Dendritic cell treated with granulocyte-macrophage colony-stimulating factor and Interleukin-4, amounts not matched to agents 40 ng/mL and 50 ng/mL, for 4 days (primary cell): ENCODE results near the gene NRROS.

Source experiments
- H3K27ac Mint-ChIP-seq: one replicate; pipeline ENCODE4 v1.8.0; 2022; ENCODE audit warnings: mild to moderate bottlenecking, mixed read lengths
- H3K27me3 Mint-ChIP-seq: one replicate; pipeline ENCODE4 v1.8.0; 2022; ENCODE audit warnings: mild to moderate bottlenecking, mixed read lengths
- H3K36me3 Mint-ChIP-seq: one replicate; pipeline ENCODE4 v1.8.0; 2022; ENCODE audit warnings: low read depth, mixed read lengths
- H3K4me1 Mint-ChIP-seq: one replicate; pipeline ENCODE4 v1.8.0; 2022; ENCODE audit warnings: low read depth, mixed read lengths
- H3K4me3 Mint-ChIP-seq: one replicate; pipeline ENCODE4 v1.8.0; 2022; ENCODE audit warnings: mild to moderate bottlenecking, moderate library complexity, mixed read lengths
- H3K9me3 Mint-ChIP-seq: one replicate; pipeline ENCODE4 v1.8.0; 2022; ENCODE audit warnings: mixed read lengths
- intact Hi-C: fragments of 100-400 bp; cut with micrococcal nuclease; formaldehyde crosslinking; loops from one replicate; pipeline ENCODE4 v1.15.0; 2022

NRROS gene

GRCh38 chr3:196645897-196646665, 6.6 kb downstream of the NRROS start:
- intact Hi-C loops, result no loop called here
- H3K27ac Mint-ChIP-seq, result peak overlapping the region; percentile 35
- H3K4me3 Mint-ChIP-seq, result peak overlapping the region; percentile 44
- no peaks in the 10 kb centered on the region for H3K27me3 Mint-ChIP-seq
- H3K9me3 Mint-ChIP-seq, result no peaks in the 10 kb centered on the region
- H3K36me3 Mint-ChIP-seq, result peaks cover 100% of the 10 kb centered on the region
- peaks cover 82% of the 10 kb centered on the region for H3K4me1 Mint-ChIP-seq

- Mint-ChIP-seq H3K27ac (peak overlapping the region; percentile 35), H3K9me3 (no peaks in the 10 kb centered on the region), H3K4me3 (peak overlapping the region; percentile 44), H3K4me1 (peaks cover 84% of the 10 kb centered on the region), H3K27me3 (no peaks in the 10 kb centered on the region), H3K36me3 (peaks cover 100% of the 10 kb centered on the region)
- intact Hi-C loops, result no loop called here
Measured at GRCh38 chr3:196646666-196647216, 7.2 kb downstream of the NRROS start.

GRCh38 chr3:196650740-196651311, 11.3 kb downstream of the NRROS start:
- Mint-ChIP-seq H3K27ac (peak overlapping the region; percentile 74), H3K27me3 (no peaks in the 10 kb centered on the region), H3K36me3 (peaks cover 100% of the 10 kb centered on the region), H3K4me3 (peak overlapping the region; percentile 44), H3K4me1 (peaks cover 76% of the 10 kb centered on the region), H3K9me3 (no peaks in the 10 kb centered on the region)
- intact Hi-C loops, result no loop called here

GRCh38 chr3:196651819-196652218, 12.3 kb downstream of the NRROS start:
- intact Hi-C loops, result no loop called here
- Mint-ChIP-seq H3K4me3 (no peak overlapping the region), H3K27me3 (no peaks in the 10 kb centered on the region), H3K9me3 (no peaks in the 10 kb centered on the region), H3K27ac (peak overlapping the region; percentile 74), H3K4me1 (peaks cover 66% of the 10 kb centered on the region), H3K36me3 (peaks cover 100% of the 10 kb centered on the region)

- H3K36me3 Mint-ChIP-seq, result peaks cover 100% of the 10 kb centered on the region
Measured at GRCh38 chr3:196652961-196653795, 13.7 kb downstream of the NRROS start.

GRCh38 chr3:196654006-196654734, 14.7 kb downstream of the NRROS start:
- peaks cover 100% of the 10 kb centered on the region for H3K36me3 Mint-ChIP-seq
- H3K27me3 Mint-ChIP-seq, result no peaks in the 10 kb centered on the region
- peaks cover 54% of the 10 kb centered on the region for H3K4me1 Mint-ChIP-seq
- H3K27ac Mint-ChIP-seq, result peak overlapping the region; percentile 62
- no peak overlapping the region for H3K4me3 Mint-ChIP-seq
- no peaks in the 10 kb centered on the region for H3K9me3 Mint-ChIP-seq
- intact Hi-C loops, result no loop called here

More at GRCh38 chr3:196652961-196653795, 13.7 kb downstream of the NRROS start:
- no peaks in the 10 kb centered on the region for H3K27me3 Mint-ChIP-seq
- H3K9me3 Mint-ChIP-seq, result no peaks in the 10 kb centered on the region
- H3K27ac Mint-ChIP-seq, result peak overlapping the region; percentile 62
- peak overlapping the region; percentile 46 for H3K4me3 Mint-ChIP-seq
- peaks cover 58% of the 10 kb centered on the region for H3K4me1 Mint-ChIP-seq
- intact Hi-C loops, result no loop called here

- intact Hi-C loops, result no loop called here
- H3K4me1 Mint-ChIP-seq, result peaks cover 55% of the 10 kb centered on the region
- H3K27ac Mint-ChIP-seq, result peak overlapping the region; percentile 62
- no peaks in the 10 kb centered on the region for H3K27me3 Mint-ChIP-seq
- no peaks in the 10 kb centered on the region for H3K9me3 Mint-ChIP-seq
- peaks cover 100% of the 10 kb centered on the region for H3K36me3 Mint-ChIP-seq
- H3K4me3 Mint-ChIP-seq, result no peak overlapping the region
Measured at GRCh38 chr3:196654735-196655090, 15.2 kb downstream of the NRROS start.

- no peaks in the 10 kb centered on the region for H3K9me3 Mint-ChIP-seq
- H3K36me3 Mint-ChIP-seq, result peaks cover 100% of the 10 kb centered on the region
- no peaks in the 10 kb centered on the region for H3K27me3 Mint-ChIP-seq
- peaks cover 59% of the 10 kb centered on the region for H3K4me1 Mint-ChIP-seq
- H3K4me3 Mint-ChIP-seq, result no peak overlapping the region
- intact Hi-C loops, result no loop called here
- no peak overlapping the region for H3K27ac Mint-ChIP-seq
Measured at GRCh38 chr3:196655496-196655895, 16.0 kb downstream of the NRROS start.

- intact Hi-C loops, result no loop called here
- H3K4me1 Mint-ChIP-seq, result peaks cover 59% of the 10 kb centered on the region
- H3K9me3 Mint-ChIP-seq, result no peaks in the 10 kb centered on the region
- H3K36me3 Mint-ChIP-seq, result peaks cover 100% of the 10 kb centered on the region
- H3K27me3 Mint-ChIP-seq, result no peaks in the 10 kb centered on the region
- no peak overlapping the region for H3K27ac Mint-ChIP-seq
- H3K4me3 Mint-ChIP-seq, result no peak overlapping the region
Measured at GRCh38 chr3:196656213-196656612, 16.7 kb downstream of the NRROS start.

GRCh38 chr3:196659901-196660351, 20.4 kb downstream of the NRROS start:
- H3K4me1 Mint-ChIP-seq, result peaks cover 41% of the 10 kb centered on the region
- H3K27me3 Mint-ChIP-seq, result no peaks in the 10 kb centered on the region
- H3K36me3 Mint-ChIP-seq, result peaks cover 100% of the 10 kb centered on the region
- H3K4me3 Mint-ChIP-seq, result no peak overlapping the region
- intact Hi-C loops, result no loop called here
- no peaks in the 10 kb centered on the region for H3K9me3 Mint-ChIP-seq
- H3K27ac Mint-ChIP-seq, result no peak overlapping the region

- Mint-ChIP-seq H3K9me3 (no peaks in the 10 kb centered on the region), H3K4me1 (peaks cover 41% of the 10 kb centered on the region), H3K27ac (no peak overlapping the region), H3K4me3 (no peak overlapping the region), H3K27me3 (no peaks in the 10 kb centered on the region), H3K36me3 (peaks cover 100% of the 10 kb centered on the region)
- intact Hi-C loops, result no loop called here
Measured at GRCh38 chr3:196660381-196661166, 21.1 kb downstream of the NRROS start.

- H3K4me3 Mint-ChIP-seq, result no peak overlapping the region
- H3K36me3 Mint-ChIP-seq, result peaks cover 100% of the 10 kb centered on the region
- no peaks in the 10 kb centered on the region for H3K27me3 Mint-ChIP-seq
- H3K27ac Mint-ChIP-seq, result no peak overlapping the region
- H3K4me1 Mint-ChIP-seq, result peaks cover 48% of the 10 kb centered on the region
- no peaks in the 10 kb centered on the region for H3K9me3 Mint-ChIP-seq
- intact Hi-C loops, result no loop called here
Measured at GRCh38 chr3:196661400-196661799, 21.9 kb downstream of the NRROS start.

- H3K4me3 Mint-ChIP-seq, result no peak overlapping the region
- peaks cover 54% of the 10 kb centered on the region for H3K4me1 Mint-ChIP-seq
- H3K36me3 Mint-ChIP-seq, result peaks cover 100% of the 10 kb centered on the region
- no peaks in the 10 kb centered on the region for H3K9me3 Mint-ChIP-seq
- H3K27ac Mint-ChIP-seq, result no peak overlapping the region
- intact Hi-C loops, result no loop called here
- no peaks in the 10 kb centered on the region for H3K27me3 Mint-ChIP-seq
Measured at GRCh38 chr3:196662033-196662432, 22.5 kb downstream of the NRROS start.
